ENCODE data around the gene DBNDD1.

The DBNDD1 gene

GRCh38 chr16:89961920-89962319, 57.3 kb downstream of the DBNDD1 start:
- Histone ChIP-seq H3K9ac (ENCODE audit: insufficient read length) (no peak overlapping the region), H3K27ac (no peak overlapping the region), H3K4me3 (no peak overlapping the region), H3K9me3 (ENCODE audit: low read depth, low read length) (no peaks in the 10 kb centered on the region), H3K36me3 (ENCODE audit: insufficient read depth, low read length) (no peaks in the 10 kb centered on the region)
- no peak for DNase-seq (ENCODE audit: low read depth, low spot score)
- TF ChIP-seq FOXP2 (optimal IDR thresholded peaks at IDR 0.05; ENCODE audit: control extremely low read depth, extremely low read length, insufficient read depth) (no peak), POLR2AphosphoS5 (IDR thresholded peaks at IDR 0.05; ENCODE audit: borderline replicate concordance, low read depth, low read length) (no peak), EZH2 (IDR thresholded peaks at IDR 0.05) (no peak)

- Histone ChIP-seq H3K27ac (no peak overlapping the region), H3K9me3 (ENCODE audit: low read depth, low read length) (no peaks in the 10 kb centered on the region), H3K4me3 (no peak overlapping the region), H3K36me3 (ENCODE audit: insufficient read depth, low read length) (no peaks in the 10 kb centered on the region), H3K9ac (ENCODE audit: insufficient read length) (no peak overlapping the region)
- TF ChIP-seq EZH2 (IDR thresholded peaks at IDR 0.05) (no peak), FOXP2 (optimal IDR thresholded peaks at IDR 0.05; ENCODE audit: control extremely low read depth, extremely low read length, insufficient read depth) (no peak), POLR2AphosphoS5 (IDR thresholded peaks at IDR 0.05; ENCODE audit: borderline replicate concordance, low read depth, low read length) (no peak)
- DNase-seq (ENCODE audit: low read depth, low spot score), result no peak
Observed at GRCh38 chr16:89960966-89961365, 58.3 kb downstream of the DBNDD1 start.

GRCh38 chr16:89958596-89958995, 60.7 kb downstream of the DBNDD1 start:
- H3K4me3 ChIP-seq, result no peak overlapping the region
- no peak for DNase-seq (ENCODE audit: low read depth, low spot score)
- H3K27ac ChIP-seq, result no peak overlapping the region
- no peaks in the 10 kb centered on the region for H3K9me3 ChIP-seq (ENCODE audit: low read depth, low read length)
- TF ChIP-seq POLR2AphosphoS5 (IDR thresholded peaks at IDR 0.05; ENCODE audit: borderline replicate concordance, low read depth, low read length) (no peak), EZH2 (IDR thresholded peaks at IDR 0.05) (no peak), FOXP2 (optimal IDR thresholded peaks at IDR 0.05; ENCODE audit: control extremely low read depth, extremely low read length, insufficient read depth) (no peak)
- no peaks in the 10 kb centered on the region for H3K36me3 ChIP-seq (ENCODE audit: insufficient read depth, low read length)
- H3K9ac ChIP-seq (ENCODE audit: insufficient read length), result no peak overlapping the region

- no peak overlapping the region for H3K9ac ChIP-seq (ENCODE audit: insufficient read length)
- DNase-seq (ENCODE audit: low read depth, low spot score), result no peak
- no peak overlapping the region for H3K4me3 ChIP-seq
- H3K9me3 ChIP-seq (ENCODE audit: low read depth, low read length), result no peaks in the 10 kb centered on the region
- H3K36me3 ChIP-seq (ENCODE audit: insufficient read depth, low read length), result no peaks in the 10 kb centered on the region
- TF ChIP-seq EZH2 (IDR thresholded peaks at IDR 0.05), result no peak
- TF ChIP-seq POLR2AphosphoS5 (IDR thresholded peaks at IDR 0.05; ENCODE audit: borderline replicate concordance, low read depth, low read length), result no peak
- no peak for TF ChIP-seq FOXP2 (optimal IDR thresholded peaks at IDR 0.05; ENCODE audit: control extremely low read depth, extremely low read length, insufficient read depth)
- no peak overlapping the region for H3K27ac ChIP-seq
Observed at GRCh38 chr16:89958068-89958467, 61.2 kb downstream of the DBNDD1 start.

- no peaks in the 10 kb centered on the region for H3K9me3 ChIP-seq (ENCODE audit: low read depth, low read length)
- no peak overlapping the region for H3K4me3 ChIP-seq
- TF ChIP-seq FOXP2 (optimal IDR thresholded peaks at IDR 0.05; ENCODE audit: control extremely low read depth, extremely low read length, insufficient read depth), result no peak
- no peak for TF ChIP-seq POLR2AphosphoS5 (IDR thresholded peaks at IDR 0.05; ENCODE audit: borderline replicate concordance, low read depth, low read length)
- TF ChIP-seq EZH2 (IDR thresholded peaks at IDR 0.05), result no peak
- no peaks in the 10 kb centered on the region for H3K36me3 ChIP-seq (ENCODE audit: insufficient read depth, low read length)
- no peak overlapping the region for H3K27ac ChIP-seq
- DNase-seq (ENCODE audit: low read depth, low spot score), result no peak
- no peak overlapping the region for H3K9ac ChIP-seq (ENCODE audit: insufficient read length)
Observed at GRCh38 chr16:89957216-89957785, 62.0 kb downstream of the DBNDD1 start.

GRCh38 chr16:89956505-89957215, 62.6 kb downstream of the DBNDD1 start:
- no peak for TF ChIP-seq POLR2AphosphoS5 (IDR thresholded peaks at IDR 0.05; ENCODE audit: borderline replicate concordance, low read depth, low read length)
- no peak for TF ChIP-seq FOXP2 (optimal IDR thresholded peaks at IDR 0.05; ENCODE audit: control extremely low read depth, extremely low read length, insufficient read depth)
- TF ChIP-seq EZH2 (IDR thresholded peaks at IDR 0.05), result no peak

GRCh38 chr16:89955001-89955685, 64.1 kb downstream of the DBNDD1 start:
- H3K9ac ChIP-seq (ENCODE audit: insufficient read length), result no peak overlapping the region
- no peaks in the 10 kb centered on the region for H3K36me3 ChIP-seq (ENCODE audit: insufficient read depth, low read length)
- H3K27ac ChIP-seq, result no peak overlapping the region
- H3K4me3 ChIP-seq, result no peak overlapping the region
- TF ChIP-seq FOXP2 (optimal IDR thresholded peaks at IDR 0.05; ENCODE audit: control extremely low read depth, extremely low read length, insufficient read depth) (no peak), POLR2AphosphoS5 (IDR thresholded peaks at IDR 0.05; ENCODE audit: borderline replicate concordance, low read depth, low read length) (no peak)
- H3K9me3 ChIP-seq (ENCODE audit: low read depth, low read length), result no peaks in the 10 kb centered on the region
- no peak for DNase-seq (ENCODE audit: low read depth, low spot score)

More at GRCh38 chr16:89956505-89957215, 62.6 kb downstream of the DBNDD1 start:
- H3K9ac ChIP-seq (ENCODE audit: insufficient read length), result no peak overlapping the region
- H3K36me3 ChIP-seq (ENCODE audit: insufficient read depth, low read length), result no peaks in the 10 kb centered on the region
- no peak overlapping the region for H3K4me3 ChIP-seq
- H3K27ac ChIP-seq, result no peak overlapping the region
- no peaks in the 10 kb centered on the region for H3K9me3 ChIP-seq (ENCODE audit: low read depth, low read length)
- no peak for DNase-seq (ENCODE audit: low read depth, low spot score)
